ENCODE data around the gene SH3BP1.

GRCh38 chr22:37636949-37637273 lies 2.6 kb upstream of the SH3BP1 start:
- TF ChIP-seq GATA2 (IDR thresholded peaks at IDR 0.05; ENCODE audit: low read depth, low read length) (no peak), GATA3 (IDR thresholded peaks at IDR 0.05; ENCODE audit: low read depth, low read length) (no peak)
